Measurements from ENCODE around the gene NISCH. TPM values are rescaled to one million over a fixed set of nuclear protein-coding genes. Genes with fewer than 3 reads are reported as not detected.
A peak's percentile ranks its signal among the peaks of the same experiment; 100 is the strongest.

NISCH gene
- total RNA-seq, 1 experiment from 2014 or later = 104 TPM

- Histone ChIP-seq H3K18ac (ENCODE audit: insufficient read length, low read depth, low read length) (no peak overlapping the region), H3K79me2 (ENCODE audit: insufficient read depth, low read length) (no peaks in the 10 kb centered on the region), H2BK5ac (ENCODE audit: insufficient read length, low read length) (no peak overlapping the region), H3K9ac (ENCODE audit: extremely low read depth, insufficient read length, low read length) (no peak overlapping the region), H3K27ac (ENCODE audit: insufficient read length, low read depth, low read length) (no peak overlapping the region), H3K23ac (ENCODE audit: insufficient read length, low read depth, low read length) (no peak overlapping the region), H3K56ac (ENCODE audit: insufficient read length, low read depth, low read length) (no peak overlapping the region), H3T11ph (ENCODE audit: low read length) (no peak overlapping the region), H2AFZ (ENCODE audit: low read length) (no peak overlapping the region), H4K20me1 (ENCODE audit: control insufficient read depth, insufficient read depth, insufficient read length) (no peaks in the 10 kb centered on the region), H3K23me2 (ENCODE audit: insufficient read length, low read depth, low read length, poor library complexity, severe bottlenecking) (no peaks in the 10 kb centered on the region), H3K9me3 (ENCODE audit: control insufficient read depth, low read depth, low read length) (no peaks in the 10 kb centered on the region), H3K27me3 (ENCODE audit: insufficient read depth, low read length) (no peaks in the 10 kb centered on the region), H3K14ac (ENCODE audit: insufficient read depth, low read length) (no peak overlapping the region), H4K91ac (ENCODE audit: insufficient read length, low read depth, low read length) (no peak overlapping the region), H4K5ac (ENCODE audit: insufficient read length, low read depth, low read length) (no peak overlapping the region), H3K79me1 (ENCODE audit: insufficient read depth, low read depth, low read length, poor library complexity, severe bottlenecking) (no peaks in the 10 kb centered on the region), H2BK15ac (ENCODE audit: low read depth, low read length) (no peak overlapping the region), H2BK120ac (ENCODE audit: low read depth, low read length, poor library complexity, severe bottlenecking) (no peak overlapping the region), H3K4me1 (ENCODE audit: insufficient read depth, low read length) (no peaks in the 10 kb centered on the region), H2BK12ac (ENCODE audit: insufficient read length, low read depth, low read length) (no peak overlapping the region), H2AK5ac (ENCODE audit: insufficient read length, low read length) (no peak overlapping the region), H2BK20ac (ENCODE audit: low read depth, low read length, poor library complexity, severe bottlenecking) (no peak overlapping the region), H4K8ac (replicated peaks; ENCODE audit: insufficient read length, low read depth, low read length) (no peak overlapping the region), H3K4ac (ENCODE audit: low read depth, low read length) (no peak overlapping the region), H3K4me2 (ENCODE audit: insufficient read depth, insufficient read length, low read length) (no peak overlapping the region)
- WGBS (ENCODE audit: extremely low coverage, insufficient read length, low lambda C conversion rate) = no CpG with 5 or more reads among the region's 16 CpGs
- peak overlapping the region in 1 of 3 experiments; percentile 40; a peak in 1 of 7 replicates for H3K27ac Mint-ChIP-seq
- no peak overlapping the region for H3K4me3 Mint-ChIP-seq
- H3K27me3 Mint-ChIP-seq (ENCODE audit: low read depth) = 0 out of 2 replicates have a peak, but pooled peaks cover 2% of the 10 kb centered on the region
- peaks cover 5 to 9% of the 10 kb centered on the region in 2 experiments; a peak in 2 of 4 replicates for H3K4me1 Mint-ChIP-seq
- H3K36me3 Mint-ChIP-seq (ENCODE audit: insufficient read depth in 1 of 3, low read depth in 3 of 3) = no peaks in the 10 kb centered on the region; a peak in 1 of 7 replicates
- DNase-seq = no peak
- no peak for TF ChIP-seq CTCF (conservative IDR thresholded peaks at IDR 0.05)
- H3K9me3 Mint-ChIP-seq = no peaks in the 10 kb centered on the region
These were observed 15.8 kb upstream of the NISCH start for GRCh38 chr3:52439426-52440248.

All from H9 (cell line).